Chondrocyte (in vitro differentiated cells): Measurements from ENCODE around the gene LIPC. TPM values are rescaled to one million over a fixed set of nuclear protein-coding genes. Genes with fewer than 3 reads are reported as not detected.

ENCODE experiments used
- DNase-seq: peaks from one replicate; pipeline ENCODE4 v3.0.0; 2021; ENCODE audit warnings: mixed read lengths, low spot score
- H3K27ac Mint-ChIP-seq: one replicate; pipeline ENCODE4 v1.8.0; 2021; ENCODE audit warnings: mild to moderate bottlenecking, moderate library complexity, mixed read lengths; ENCODE audit not compliant: unreplicated experiment
- H3K27me3 Mint-ChIP-seq: 2 replicates; pipeline ENCODE4 v1.8.0; 2021; ENCODE audit warnings: low read depth, mixed read lengths
- H3K36me3 Mint-ChIP-seq: 2 replicates; pipeline ENCODE4 v1.8.0; 2021; ENCODE audit warnings: low read depth, mixed read lengths
- H3K4me1 Mint-ChIP-seq: 2 replicates; pipeline ENCODE4 v1.8.0; 2021; ENCODE audit warnings: low read depth, mild to moderate bottlenecking, mixed read lengths
- H3K4me3 Mint-ChIP-seq: one replicate; pipeline ENCODE4 v1.8.0; 2021; ENCODE audit warnings: mild to moderate bottlenecking, moderate library complexity, mixed read lengths; ENCODE audit not compliant: unreplicated experiment
- H3K9me3 Mint-ChIP-seq: 2 replicates; pipeline ENCODE4 v1.8.0; 2021; ENCODE audit warnings: low read depth, mixed read lengths
- CTCF ChIP-seq: fragments of 200-600 bp; sonication (generic); IDR thresholded peaks from 2 replicates; pipeline ENCODE4 v1.5.0; 2021; ENCODE audit warnings: antibody characterized with exemption, mild to moderate bottlenecking, moderate library complexity
- total RNA-seq: library from RNA; stranded (reverse); gene quantifications from 3 replicates; pipeline ENCODE4 v1.2.1, GENCODE V29; 2021

Gene LIPC
- total RNA-seq, 1 donor from 2014 or later, result not detected

- Mint-ChIP-seq H3K27me3 (peaks cover 11% of the 10 kb centered on the region), H3K27ac (no peak overlapping the region), H3K4me1 (peaks cover 32% of the 10 kb centered on the region), H3K36me3 (no peaks in the 10 kb centered on the region), H3K9me3 (no peaks in the 10 kb centered on the region), H3K4me3 (no peak overlapping the region)
- TF ChIP-seq CTCF, result no peak
- DNase-seq, result no peak
Observed at GRCh38 chr15:58552505-58553364, 120.9 kb downstream of the LIPC start.

GRCh38 chr15:58553365-58553918 lies 121.7 kb downstream of the LIPC start:
- DNase-seq, result no peak
- TF ChIP-seq CTCF, result no peak
- Mint-ChIP-seq H3K36me3 (no peaks in the 10 kb centered on the region), H3K4me3 (no peak overlapping the region), H3K4me1 (peaks cover 25% of the 10 kb centered on the region), H3K27ac (no peak overlapping the region), H3K27me3 (peaks cover 11% of the 10 kb centered on the region), H3K9me3 (no peaks in the 10 kb centered on the region)

GRCh38 chr15:58554758-58555157 lies 123.0 kb downstream of the LIPC start:
- Mint-ChIP-seq H3K27ac (no peak overlapping the region), H3K9me3 (no peaks in the 10 kb centered on the region), H3K36me3 (no peaks in the 10 kb centered on the region), H3K4me3 (no peak overlapping the region), H3K4me1 (peaks cover 17% of the 10 kb centered on the region), H3K27me3 (peaks cover 11% of the 10 kb centered on the region)
- TF ChIP-seq CTCF, result no peak
- DNase-seq, result no peak

GRCh38 chr15:58555162-58556027 lies 123.6 kb downstream of the LIPC start:
- no peak for DNase-seq
- H3K36me3 Mint-ChIP-seq, result no peaks in the 10 kb centered on the region
- no peaks in the 10 kb centered on the region for H3K9me3 Mint-ChIP-seq
- peaks cover 22% of the 10 kb centered on the region for H3K4me1 Mint-ChIP-seq
- peaks cover 11% of the 10 kb centered on the region for H3K27me3 Mint-ChIP-seq
- H3K27ac Mint-ChIP-seq, result no peak overlapping the region
- no peak overlapping the region for H3K4me3 Mint-ChIP-seq
- no peak for TF ChIP-seq CTCF

- Mint-ChIP-seq H3K4me3 (no peak overlapping the region), H3K9me3 (no peaks in the 10 kb centered on the region), H3K27ac (no peak overlapping the region), H3K36me3 (no peaks in the 10 kb centered on the region), H3K4me1 (peaks cover 24% of the 10 kb centered on the region), H3K27me3 (peaks cover 11% of the 10 kb centered on the region)
- no peak for TF ChIP-seq CTCF
- DNase-seq, result no peak
Observed at GRCh38 chr15:58556028-58556361, 124.2 kb downstream of the LIPC start.
